GM18951 (cell line): ENCODE results near the gene SEC14L2.

Source experiments
- POLR2A ChIP-seq: IDR thresholded peaks from 4 replicates; pipeline ENCODE4 v1.6.1; 2011; ENCODE audit warnings: mild to moderate bottlenecking; ENCODE audit not compliant: insufficient read length, insufficient read depth; ENCODE audit errors: extremely low read depth
- in situ Hi-C: fragments of 300-500 bp; cut with MboI; formaldehyde crosslinking; loops from one replicate; pipeline ENCODE4 v1.12.0; 2022; ENCODE audit warnings: low sequenced_read_pairs, mixed read lengths, inconsistent platforms; ENCODE audit not compliant: unreplicated experiment

The SEC14L2 gene

DNA sequence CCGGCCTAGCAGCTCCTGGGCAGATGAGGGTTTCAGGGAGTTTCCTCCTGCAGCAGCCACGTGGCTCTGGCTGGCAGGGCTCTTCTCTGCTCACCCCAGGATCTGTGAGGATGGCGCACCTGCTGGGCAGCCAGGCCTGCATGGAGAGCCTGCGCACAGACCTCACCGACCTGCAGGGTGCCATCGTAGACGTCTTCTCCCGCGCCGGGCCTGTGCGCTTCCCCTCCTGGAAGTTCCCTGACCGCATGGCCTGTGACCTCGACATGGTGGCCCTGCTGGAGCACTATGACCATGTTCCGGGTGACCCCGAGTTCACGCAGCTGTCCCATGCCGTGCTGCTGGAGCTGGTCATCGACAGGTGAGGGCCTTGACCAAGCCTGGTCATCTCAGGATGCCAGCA is 30.9 kb upstream of the SEC14L2 start:
- in situ Hi-C loops, result no loop called here
- TF ChIP-seq POLR2A, result no peak

DNA sequence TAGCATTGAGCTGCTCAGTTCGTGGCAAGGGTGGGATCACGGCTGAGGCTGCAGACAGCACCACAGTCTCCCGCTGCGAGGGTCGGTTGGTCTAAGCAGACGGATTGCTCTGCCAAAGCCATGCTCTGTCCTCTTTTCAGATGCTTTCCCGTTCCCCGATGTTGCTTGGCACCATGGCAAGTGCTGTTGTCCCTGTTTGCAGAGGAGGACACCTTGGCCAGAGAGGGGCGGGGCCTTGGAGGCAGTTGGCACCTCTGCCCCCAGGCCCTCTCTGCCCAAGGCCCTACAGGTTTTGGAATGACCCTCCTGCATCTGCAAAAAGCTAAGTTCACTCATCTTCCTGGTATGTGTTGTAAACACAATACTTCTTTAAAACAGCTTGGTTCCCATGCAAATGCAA is 28.4 kb upstream of the SEC14L2 start:
- TF ChIP-seq POLR2A, result no peak
- in situ Hi-C loops, result no loop called here

DNA sequence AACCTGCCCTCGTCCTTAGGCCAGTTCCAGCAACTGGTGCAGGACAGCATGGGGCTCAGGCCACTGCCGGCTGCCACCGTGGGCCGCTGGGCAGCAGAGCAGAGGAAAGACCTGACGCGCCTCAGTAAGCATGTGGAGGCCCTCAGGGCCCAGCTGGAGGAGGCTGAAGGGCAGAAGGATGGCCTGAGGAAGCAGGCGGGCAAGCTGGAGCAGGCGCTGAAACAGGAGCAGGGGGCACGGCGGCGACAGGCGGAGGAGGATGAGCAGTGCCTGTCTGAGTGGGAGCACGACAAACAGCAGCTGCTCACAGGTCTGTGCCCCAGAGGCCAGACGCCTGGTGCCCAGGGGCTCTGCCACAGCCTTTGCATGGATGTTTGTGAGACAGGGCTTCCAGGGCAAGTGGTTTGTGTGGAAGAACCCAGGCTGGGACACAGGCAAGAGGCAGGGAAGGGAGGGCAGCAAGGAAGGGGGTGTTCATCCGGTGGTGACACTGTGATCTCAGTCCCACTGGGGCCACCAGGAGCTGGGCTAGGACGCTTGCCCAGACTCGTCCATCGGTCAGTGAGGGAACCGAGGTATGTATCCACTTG is 26.1 kb upstream of the SEC14L2 start:
- in situ Hi-C loops, result no loop called here
- TF ChIP-seq POLR2A, result no peak

DNA sequence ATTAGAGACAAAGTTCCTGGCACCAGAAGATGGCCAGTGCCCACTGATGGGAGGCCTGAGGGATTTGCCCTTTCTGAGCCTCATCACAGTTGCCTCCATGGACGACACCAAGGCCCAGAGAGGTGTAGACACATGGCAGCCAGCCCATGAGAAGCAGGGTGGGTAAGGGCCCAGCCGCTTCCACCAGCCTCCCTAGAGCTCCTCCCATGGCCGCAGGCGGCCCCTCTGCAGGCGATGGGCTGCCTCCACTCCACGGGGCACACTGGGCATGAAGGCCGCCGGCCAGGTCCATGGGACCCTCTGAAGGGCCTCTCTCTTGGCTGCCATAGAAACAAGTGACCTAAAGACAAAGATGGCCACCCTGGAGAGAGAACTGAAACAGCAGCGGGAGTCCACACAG is 25.5 kb upstream of the SEC14L2 start:
- TF ChIP-seq POLR2A, result no peak
- in situ Hi-C loops, result no loop called here

DNA sequence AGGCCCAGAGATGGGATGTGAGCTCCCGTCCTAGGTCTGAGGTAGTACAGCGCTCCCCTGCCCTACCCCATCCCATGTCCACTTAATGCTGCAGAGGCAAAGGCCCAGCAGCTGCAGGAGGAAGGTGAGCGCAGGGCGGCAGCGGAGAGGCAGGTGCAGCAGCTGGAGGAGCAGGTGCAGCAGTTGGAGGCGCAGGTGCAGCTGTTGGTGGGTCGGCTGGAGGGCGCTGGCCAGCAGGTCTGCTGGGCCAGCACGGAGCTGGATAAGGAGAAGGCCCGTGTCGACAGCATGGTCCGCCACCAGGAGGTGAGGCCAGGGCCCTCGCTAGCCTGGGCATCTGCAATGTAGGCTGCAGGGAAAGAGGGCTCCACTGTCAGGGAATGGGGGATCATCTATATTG is 24.8 kb upstream of the SEC14L2 start:
- no peak for TF ChIP-seq POLR2A
- in situ Hi-C loops, result no loop called here

DNA sequence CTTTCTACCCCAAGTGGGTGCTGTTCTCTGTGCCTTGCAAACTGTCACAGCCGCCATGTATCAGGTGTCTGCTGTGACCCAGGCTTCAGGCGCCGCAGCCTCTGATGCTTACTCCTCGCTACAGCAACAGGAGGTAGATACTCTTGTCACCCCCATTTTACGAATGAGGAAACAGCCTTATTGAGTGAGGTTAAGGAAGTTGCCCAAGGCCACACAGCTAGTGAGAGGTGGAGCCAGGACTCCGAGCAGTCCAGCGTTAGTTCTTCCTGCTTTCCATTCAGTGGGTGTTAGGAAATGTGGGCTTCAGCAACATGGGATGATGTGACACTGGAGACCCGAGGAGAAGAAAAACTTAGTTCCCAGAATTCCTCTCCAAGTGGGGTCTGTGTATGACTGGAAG is 23.9 kb upstream of the SEC14L2 start:
- in situ Hi-C loops, result no loop called here
- TF ChIP-seq POLR2A, result no peak

DNA sequence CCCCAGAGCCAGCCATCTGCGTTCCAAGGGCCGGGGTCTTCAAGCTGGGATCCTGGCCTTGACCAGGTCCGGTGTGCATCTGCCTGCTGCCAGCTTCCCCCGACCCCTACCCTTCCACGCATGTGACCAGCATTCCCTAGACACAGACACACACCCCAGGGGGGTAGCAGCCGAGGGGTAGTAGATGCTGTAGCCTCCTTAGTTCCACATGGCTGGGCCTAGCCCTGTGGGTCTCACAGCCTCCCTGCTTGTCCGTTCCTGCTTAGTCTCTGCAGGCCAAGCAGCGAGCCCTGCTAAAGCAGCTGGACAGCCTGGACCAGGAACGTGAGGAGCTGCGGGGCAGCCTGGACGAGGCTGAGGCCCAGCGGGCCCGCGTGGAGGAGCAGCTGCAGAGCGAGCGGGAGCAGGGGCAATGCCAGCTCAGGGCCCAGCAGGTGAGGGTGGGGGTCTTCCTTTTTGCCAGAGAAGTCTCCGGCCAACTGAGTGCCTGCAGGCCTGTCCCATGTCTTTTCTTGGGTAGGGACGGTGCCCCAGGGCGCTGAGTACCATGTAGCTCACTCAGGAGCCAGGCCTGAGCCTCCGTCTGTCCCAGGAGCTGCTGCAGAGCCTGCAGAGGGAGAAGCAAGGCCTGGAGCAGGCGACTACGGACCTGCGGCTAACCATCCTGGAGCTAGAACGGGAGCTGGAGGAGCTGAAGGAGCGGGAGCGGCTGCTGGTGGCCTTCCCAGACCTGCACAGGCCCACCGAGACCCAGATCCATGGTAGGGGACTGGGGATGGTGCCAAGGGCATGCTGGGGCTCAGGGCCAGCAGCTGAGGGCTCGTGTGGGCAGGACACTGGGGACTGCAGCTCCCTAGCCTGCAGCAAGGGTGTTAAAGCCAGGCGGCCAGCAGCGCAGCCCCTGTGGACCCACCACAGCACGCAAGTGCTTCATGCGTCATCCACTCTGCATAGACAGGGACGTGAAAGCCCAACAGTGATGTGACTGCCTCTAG is 23.2 kb upstream of the SEC14L2 start:
- TF ChIP-seq POLR2A, result no peak
- in situ Hi-C loops, result no loop called here

DNA sequence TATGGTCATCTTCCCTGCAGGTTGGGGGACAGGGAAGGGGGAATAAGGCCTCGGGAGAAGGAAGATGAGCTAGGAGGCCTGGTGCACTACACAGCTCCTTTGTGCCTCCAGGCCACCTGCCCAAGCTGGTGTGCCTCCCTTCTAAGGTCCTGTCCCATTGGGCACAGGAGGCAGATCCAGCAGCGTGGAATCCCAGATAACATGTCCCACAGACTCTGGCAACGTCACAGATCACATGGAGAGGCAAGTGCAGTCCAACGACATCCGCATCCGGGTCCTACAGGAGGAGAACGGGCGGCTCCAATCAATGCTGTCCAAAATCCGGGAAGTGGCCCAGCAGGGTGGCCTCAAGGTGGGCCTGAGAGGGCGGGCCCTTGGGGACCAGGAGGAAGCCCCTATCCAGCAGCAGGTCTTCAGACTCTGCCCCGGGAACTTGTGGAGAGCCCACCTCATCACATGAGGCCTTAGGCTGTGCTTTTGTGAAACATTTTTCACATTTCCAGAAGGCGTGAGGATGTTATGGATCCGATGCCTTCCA is 21.4 kb upstream of the SEC14L2 start:
- no peak for TF ChIP-seq POLR2A
- in situ Hi-C loops, result loop anchor here (25.0 kb wide), 1 partner anchor 263 kb away; no protein-coding TSS in a partner anchor

DNA sequence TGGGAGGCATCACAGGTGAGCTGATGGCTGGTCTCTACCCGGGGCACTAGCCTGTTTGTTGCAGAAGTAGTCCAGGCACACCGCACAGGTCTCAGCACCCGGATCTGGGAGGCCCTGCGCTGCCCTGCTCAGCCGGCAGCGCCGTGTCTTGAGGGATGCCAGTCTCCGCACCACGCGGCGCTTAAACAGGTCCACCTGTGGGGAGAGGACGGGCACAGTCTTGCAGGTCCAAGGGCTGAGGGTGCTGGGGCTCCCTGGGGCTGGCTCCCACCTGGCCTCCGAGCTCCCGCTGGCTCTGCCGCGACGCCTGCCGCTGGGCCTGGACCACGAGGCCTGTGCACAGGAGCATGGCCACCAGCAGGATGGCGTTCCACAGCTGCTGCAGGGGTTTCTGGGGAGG is 16.8 kb upstream of the SEC14L2 start:
- TF ChIP-seq POLR2A, result no peak

DNA sequence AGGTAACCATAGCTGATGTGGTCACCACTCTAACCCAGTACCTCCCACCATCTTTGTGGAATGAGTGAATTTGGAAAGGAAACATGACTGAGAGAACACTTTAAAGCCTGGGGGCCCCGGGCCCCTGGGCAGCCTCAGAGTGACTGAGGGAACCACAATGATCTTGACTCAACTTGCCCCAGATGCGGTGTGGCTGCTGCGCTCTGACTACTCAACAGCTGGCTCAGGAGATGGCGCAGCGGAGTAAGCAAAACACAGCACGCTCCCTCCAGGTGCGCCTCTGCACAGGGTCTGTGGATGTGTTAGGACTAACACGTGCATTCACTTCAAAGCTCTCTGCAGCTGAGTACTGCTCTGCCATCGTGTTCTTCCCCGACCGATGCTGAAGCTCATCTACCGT is 15.6 kb upstream of the SEC14L2 start:
- in situ Hi-C loops, result loop anchor here (10.0 to 25.0 kb wide), 2 partner anchors 116 to 269 kb away; partner anchors contain the start of gene OSM
- TF ChIP-seq POLR2A, result no peak

More for the DNA sequence above, 16.8 kb upstream of the SEC14L2 start:
- in situ Hi-C loops, result loop anchor here (10.0 to 25.0 kb wide), 2 partner anchors 115 to 268 kb away; partner anchors contain the start of gene OSM

DNA sequence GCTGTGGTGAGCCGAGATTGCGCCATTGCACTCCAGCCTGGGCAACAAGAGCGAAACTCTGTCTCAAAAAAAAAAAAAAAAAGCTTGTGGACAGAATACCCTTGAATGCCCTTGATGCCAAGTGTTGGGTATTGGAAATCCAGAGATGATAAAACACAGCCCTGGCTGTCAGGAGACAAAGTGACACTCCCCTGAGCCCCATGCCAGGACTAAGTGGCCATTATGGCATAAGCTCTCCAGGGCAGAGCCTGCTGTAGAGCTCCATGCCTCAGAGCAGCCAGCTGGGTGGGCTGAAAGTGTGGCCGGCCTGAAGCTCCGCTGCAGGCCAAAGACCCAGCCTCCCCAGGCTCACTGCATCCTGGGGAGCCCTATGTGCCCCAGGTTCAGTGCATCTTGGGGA is 14.5 kb upstream of the SEC14L2 start:
- TF ChIP-seq POLR2A, result no peak
- in situ Hi-C loops, result loop anchor here (10.0 to 25.0 kb wide), 2 partner anchors 118 to 270 kb away; partner anchors contain the start of gene OSM

DNA sequence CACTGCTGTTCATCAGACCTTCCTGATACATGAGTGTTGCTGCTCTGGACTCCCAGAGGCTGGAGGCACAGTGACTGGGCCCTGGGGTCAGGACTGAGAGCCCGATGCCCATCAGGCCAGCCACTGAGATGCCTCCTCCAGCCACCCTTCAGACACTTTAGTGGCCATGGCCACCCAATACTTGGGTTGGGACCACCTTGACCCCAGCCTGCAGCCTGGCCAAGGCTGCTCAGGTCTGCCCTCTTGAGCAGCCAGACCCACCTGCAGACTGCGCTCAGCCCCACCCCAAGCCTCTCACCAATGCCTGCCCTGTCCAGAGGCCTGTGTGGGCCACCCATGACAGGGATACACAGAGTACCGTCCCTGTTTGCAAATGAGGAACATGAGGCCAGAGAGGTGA is 13.8 kb upstream of the SEC14L2 start:
- in situ Hi-C loops, result loop anchor here (10.0 to 25.0 kb wide), 2 partner anchors 118 to 271 kb away; partner anchors contain the start of gene OSM

DNA sequence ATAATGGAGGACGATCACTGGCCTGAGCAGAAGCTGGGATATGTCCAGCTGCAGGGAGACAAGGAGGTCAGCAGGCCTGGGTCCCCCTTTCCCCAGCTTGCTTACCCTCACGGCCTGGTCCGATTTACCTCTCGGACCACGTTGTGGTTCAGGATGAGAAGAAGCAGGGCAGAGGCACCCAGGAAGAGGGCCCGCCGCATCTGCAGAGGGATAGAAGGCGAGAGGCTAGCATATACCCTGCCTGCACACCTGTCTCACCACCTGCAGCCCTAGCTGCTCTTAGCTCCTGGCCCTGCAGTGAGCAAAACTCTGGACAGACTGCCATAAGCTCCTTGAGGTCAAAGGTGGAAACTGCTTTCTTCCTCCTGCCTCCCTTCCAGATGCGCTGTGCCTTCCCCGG is 10.9 kb upstream of the SEC14L2 start:
- no peak for TF ChIP-seq POLR2A
- in situ Hi-C loops, result loop anchor here (10.0 to 25.0 kb wide), 2 partner anchors 121 to 274 kb away; partner anchors contain the start of gene OSM

More for the DNA sequence above, 13.8 kb upstream of the SEC14L2 start:
- no peak for TF ChIP-seq POLR2A

DNA sequence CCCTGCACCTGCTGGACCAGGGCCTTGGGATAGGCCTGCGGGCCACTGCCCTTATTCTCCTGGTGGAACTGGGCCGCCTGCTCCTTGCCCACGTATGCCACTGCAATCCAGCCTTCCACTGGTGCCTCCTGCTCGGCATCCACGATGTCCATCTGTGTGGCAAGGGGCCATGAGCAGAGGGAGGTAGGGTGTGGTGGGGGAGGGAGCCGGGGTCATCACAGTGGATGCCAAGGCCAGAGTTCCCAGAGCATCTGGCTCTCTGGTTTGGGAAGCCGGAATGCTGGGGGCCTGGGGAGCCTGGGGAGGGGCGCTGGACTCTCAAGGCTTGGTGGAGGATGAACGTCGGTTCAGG is 10.2 kb upstream of the SEC14L2 start:
- no peak for TF ChIP-seq POLR2A
- in situ Hi-C loops, result loop anchor here (10.0 to 25.0 kb wide), 2 partner anchors 122 to 274 kb away; partner anchors contain the start of gene OSM
